ENCODE measurements around the gene AFF3.

DNA sequence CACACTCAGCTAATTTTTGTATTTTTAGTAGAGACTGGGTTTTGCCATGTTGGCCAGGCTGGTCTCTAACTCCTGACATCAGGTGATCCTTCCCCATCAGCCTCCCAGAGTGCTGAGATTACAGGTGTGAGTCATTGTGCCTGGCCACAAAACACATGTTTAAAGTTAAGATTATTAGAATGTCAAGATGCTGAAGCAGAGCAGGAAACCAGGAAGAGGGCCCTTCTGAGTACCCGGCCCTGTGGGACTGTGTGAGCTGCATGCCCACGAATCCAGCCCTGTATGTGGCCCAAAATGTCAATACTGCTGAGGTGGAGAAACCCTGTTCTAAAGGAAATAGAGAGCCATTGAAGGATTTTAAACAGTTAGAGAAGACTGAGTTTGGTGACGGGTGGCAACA, 621.6 kb downstream of the AFF3 start:
- TF ChIP-seq POLR2A (IDR thresholded peaks at IDR 0.05) (no peak), CTCF (IDR thresholded peaks at IDR 0.05) (no peak)

Data from lower leg skin (tissue), 3 donors.